Cardiac septum (tissue), 1 donor: ENCODE results near the gene CATSPER3. TPM values are rescaled to one million over a fixed set of nuclear protein-coding genes. Genes with fewer than 3 reads are reported as not detected.
"Not testable (repeated sequence)": the region's sequence is repeated elsewhere in the genome, so short reads cannot be mapped to it uniquely, and the experiment has no call there.

Experiments used
- DNase-seq: peaks from one replicate; pipeline ENCODE4 v3.0.0-alpha.2; 2020; ENCODE audit warnings: low spot score
- intact Hi-C: fragments of 100-400 bp; cut with DNase I; formaldehyde crosslinking; loops from one replicate; pipeline ENCODE4 v1.14.0; 2022
- total RNA-seq: library from RNA; stranded (reverse); fragmentation: NEBNext Ultra II Directional; extraction: Animal tissue kit (Norgen Biotek cat#: 25700); gene quantifications from one replicate; pipeline ENCODE4 v1.2.1, GENCODE V29; 2021
- donor health status: DM: no; HTN: no; CAD: no.

The CATSPER3 gene
- total RNA-seq, 1 donor from 2014 or later: 0.54 TPM

DNA sequence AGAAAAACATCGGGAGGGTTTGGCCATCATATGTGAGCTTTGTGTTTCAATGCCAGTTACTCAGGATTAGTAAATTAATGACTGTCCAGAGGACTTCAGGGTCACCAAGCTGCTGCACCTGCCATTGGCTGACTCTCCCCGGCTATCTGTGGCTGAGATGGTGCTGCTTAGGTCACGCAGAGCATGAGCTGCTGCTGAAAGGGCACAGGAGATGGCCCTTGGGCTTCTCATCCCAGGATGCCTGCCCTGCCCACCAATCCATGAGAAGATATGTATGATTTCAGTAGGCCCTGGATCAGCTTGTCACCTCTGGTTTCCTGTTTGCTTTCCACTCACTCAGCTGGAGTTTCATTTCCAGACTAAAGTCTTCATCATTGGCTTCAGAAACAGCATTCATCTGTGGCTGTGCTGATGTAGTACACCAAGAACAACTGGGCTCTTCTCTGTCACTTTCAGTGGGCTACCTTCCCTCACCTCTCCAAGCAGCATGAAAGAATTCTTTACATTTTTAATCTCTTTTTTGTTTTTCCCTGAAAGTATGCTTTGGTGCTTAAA lies 2.4 kb upstream of the CATSPER3 start:
- no peak for DNase-seq
- intact Hi-C loops: no loop called here

- intact Hi-C loops: no loop called here
Measured at GRCh38 chr5:134968055-134968454, 348 bp downstream of the CATSPER3 start.

GRCh38 chr5:134969166-134969565 lies 1.5 kb downstream of the CATSPER3 start:
- no peak for DNase-seq
- intact Hi-C loops: no loop called here

More at GRCh38 chr5:134968055-134968454, 348 bp downstream of the CATSPER3 start:
- no peak for DNase-seq

DNA sequence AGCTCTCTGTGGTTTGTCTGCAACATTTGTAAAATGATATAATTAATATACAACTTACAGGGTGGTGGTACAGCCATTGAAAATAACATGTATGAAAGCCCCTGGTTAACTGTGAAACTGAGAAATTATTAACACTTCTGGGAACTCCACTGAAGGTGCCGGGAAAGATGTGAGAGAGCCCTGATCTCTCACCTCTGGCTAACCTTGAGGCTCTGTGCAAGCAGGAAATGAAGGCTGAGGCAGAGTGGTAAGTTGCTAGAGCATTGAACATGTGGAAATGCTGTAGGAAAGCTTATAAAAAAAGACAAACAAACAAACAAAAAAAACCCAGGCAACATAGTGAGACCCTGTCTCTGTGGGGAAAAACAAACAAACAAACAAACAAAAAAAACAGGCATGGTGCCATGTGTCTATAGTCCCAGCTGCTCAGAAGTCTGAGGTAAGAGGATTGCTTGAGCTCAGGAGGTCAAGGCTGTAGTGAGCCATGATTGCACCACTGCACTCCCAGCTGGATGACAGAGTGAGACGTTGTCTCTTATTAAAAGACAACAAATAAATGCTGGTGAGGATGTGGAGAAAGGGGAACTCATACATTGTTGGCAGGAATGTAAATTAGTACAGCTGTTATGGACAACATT lies 7.5 kb downstream of the CATSPER3 start:
- DNase-seq: no peak
- intact Hi-C loops: no loop called here

- intact Hi-C loops: no loop called here
- DNase-seq: no peak
Measured at GRCh38 chr5:134975843-134976242, 8.1 kb downstream of the CATSPER3 start.

GRCh38 chr5:134976841-134977240 lies 9.1 kb downstream of the CATSPER3 start:
- no peak for DNase-seq
- intact Hi-C loops: no loop called here

- intact Hi-C loops: no loop called here
- no peak for DNase-seq
Measured at GRCh38 chr5:134979416-134979815, 11.7 kb downstream of the CATSPER3 start.

- intact Hi-C loops: no loop called here
Measured at GRCh38 chr5:134982230-134982629, 14.5 kb downstream of the CATSPER3 start.

GRCh38 chr5:134989266-134989830 lies 21.6 kb downstream of the CATSPER3 start:
- no peak for DNase-seq
- intact Hi-C loops: no loop called here

More at GRCh38 chr5:134982230-134982629, 14.5 kb downstream of the CATSPER3 start:
- no peak for DNase-seq

DNA sequence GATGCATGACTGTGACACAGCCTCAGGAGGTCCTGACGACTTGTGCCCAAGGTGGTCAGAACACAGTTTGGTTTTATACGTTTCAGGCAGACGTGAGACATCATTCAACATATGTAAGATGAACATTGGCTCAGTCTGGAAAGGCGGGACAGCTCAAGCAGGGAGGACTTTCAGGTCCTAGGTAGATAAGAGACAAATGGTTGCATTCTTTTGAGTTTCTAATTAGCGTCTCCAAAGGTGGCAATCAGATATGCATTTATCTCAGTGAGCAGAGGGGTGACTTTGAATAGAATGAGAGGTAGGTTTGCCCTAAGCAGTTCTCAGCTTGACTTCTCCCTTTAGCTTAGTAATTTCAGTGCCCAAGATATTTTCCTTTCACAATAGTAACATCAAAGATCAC lies 22.5 kb downstream of the CATSPER3 start:
- DNase-seq, intact Hi-C loops: not testable (repeated sequence)

GRCh38 chr5:134992148-134992547 lies 24.4 kb downstream of the CATSPER3 start:
- no peak for DNase-seq
- intact Hi-C loops: no loop called here

GRCh38 chr5:134993161-134993560 lies 25.5 kb downstream of the CATSPER3 start:
- intact Hi-C loops: no loop called here

GRCh38 chr5:134994560-134995156 lies 27.0 kb downstream of the CATSPER3 start:
- intact Hi-C loops: no loop called here
- DNase-seq: no peak

More at GRCh38 chr5:134993161-134993560, 25.5 kb downstream of the CATSPER3 start:
- DNase-seq: no peak

DNA sequence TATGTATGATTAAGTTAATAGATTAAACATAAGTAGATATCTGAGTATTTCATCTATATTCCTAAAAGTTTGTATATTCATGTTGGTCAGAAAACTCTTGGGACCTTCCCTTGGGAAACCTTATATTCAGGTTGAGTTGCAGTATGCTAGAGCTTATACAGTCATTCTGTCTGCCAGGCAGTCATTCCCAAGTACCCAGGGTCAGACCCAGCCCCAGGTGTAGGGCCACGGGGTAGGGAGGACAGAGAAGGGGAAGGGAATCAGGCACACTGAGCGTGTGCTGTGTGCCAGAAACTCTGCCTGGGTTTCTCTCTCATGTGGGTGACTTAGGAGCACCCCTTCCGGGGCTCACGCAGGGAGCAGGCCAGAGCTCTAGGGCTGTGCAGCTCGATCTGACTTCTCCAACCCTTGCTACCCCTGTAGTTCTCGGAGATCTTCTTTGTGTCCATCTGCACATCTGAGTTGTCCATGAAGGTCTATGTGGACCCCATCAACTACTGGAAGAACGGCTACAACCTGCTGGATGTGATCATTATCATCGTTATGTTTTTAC lies 28.2 kb downstream of the CATSPER3 start:
- DNase-seq: no peak
- intact Hi-C loops: no loop called here

GRCh38 chr5:134997015-134997414 lies 29.3 kb downstream of the CATSPER3 start:
- intact Hi-C loops: no loop called here
- no peak for DNase-seq

DNA sequence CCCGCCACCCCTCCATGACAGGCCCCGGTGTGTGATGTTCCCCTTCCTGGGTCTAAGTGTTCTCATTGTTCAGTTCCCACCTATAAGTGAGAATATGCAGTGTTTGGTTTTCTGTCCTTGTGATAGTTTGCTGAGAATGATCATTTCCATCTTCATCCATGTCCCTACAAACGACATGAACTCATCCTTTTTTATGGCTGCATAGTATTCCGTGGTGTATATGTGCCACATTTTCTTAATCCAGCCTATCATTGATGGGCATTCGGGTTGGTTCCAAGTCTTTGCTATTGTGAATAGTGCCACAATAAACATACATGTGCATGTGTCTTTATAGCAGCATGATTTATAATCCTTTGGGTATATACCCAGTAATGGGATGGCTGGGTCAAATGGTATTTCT lies 30.4 kb downstream of the CATSPER3 start:
- DNase-seq, intact Hi-C loops: not testable (repeated sequence)

DNA sequence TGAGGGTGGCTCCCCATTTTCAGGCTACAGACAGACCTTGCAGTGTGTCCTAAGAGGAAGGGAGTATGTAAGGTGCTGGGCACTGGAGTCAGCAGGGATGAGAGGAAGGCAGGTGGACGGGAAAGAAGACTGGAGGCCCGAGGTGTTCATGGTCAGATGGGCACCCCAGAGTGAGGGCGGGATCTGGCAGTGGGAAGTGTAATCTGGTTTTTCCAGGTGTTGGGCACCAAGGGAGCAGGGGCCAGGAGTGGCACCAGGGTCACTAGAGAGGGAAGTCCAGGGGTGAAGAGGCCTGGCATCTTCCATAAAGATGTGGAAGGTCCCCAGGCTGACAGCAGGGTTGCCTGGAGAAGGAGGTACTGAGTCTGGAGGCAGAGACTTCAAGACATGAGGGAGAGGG lies 36.7 kb downstream of the CATSPER3 start:
- intact Hi-C loops: no loop called here
- DNase-seq: no peak

DNA sequence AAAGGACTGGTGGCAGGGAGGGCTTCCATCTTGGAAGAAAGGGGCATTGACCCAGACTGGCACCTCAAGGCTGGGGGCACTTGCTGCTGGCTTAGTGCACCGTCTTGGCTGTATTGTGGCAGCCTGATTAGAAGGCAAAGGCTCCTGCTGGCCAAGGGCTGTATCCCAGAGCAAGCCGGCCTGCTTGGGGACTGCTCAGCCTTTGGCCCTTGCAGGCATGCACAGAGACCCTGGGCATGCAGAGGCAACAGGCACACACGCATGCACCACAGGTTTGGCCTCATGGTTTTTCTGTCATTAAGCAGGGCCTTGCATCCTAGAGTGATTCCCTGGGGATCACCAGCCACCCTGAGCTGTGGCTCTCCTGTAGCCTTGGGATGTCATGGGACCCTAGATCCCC lies 37.4 kb downstream of the CATSPER3 start:
- DNase-seq: peak; percentile 56
- intact Hi-C loops: no loop called here

- peak; percentile 64 for DNase-seq
- intact Hi-C loops: no loop called here
Measured at GRCh38 chr5:135007305-135007704, 39.6 kb downstream of the CATSPER3 start.

DNA sequence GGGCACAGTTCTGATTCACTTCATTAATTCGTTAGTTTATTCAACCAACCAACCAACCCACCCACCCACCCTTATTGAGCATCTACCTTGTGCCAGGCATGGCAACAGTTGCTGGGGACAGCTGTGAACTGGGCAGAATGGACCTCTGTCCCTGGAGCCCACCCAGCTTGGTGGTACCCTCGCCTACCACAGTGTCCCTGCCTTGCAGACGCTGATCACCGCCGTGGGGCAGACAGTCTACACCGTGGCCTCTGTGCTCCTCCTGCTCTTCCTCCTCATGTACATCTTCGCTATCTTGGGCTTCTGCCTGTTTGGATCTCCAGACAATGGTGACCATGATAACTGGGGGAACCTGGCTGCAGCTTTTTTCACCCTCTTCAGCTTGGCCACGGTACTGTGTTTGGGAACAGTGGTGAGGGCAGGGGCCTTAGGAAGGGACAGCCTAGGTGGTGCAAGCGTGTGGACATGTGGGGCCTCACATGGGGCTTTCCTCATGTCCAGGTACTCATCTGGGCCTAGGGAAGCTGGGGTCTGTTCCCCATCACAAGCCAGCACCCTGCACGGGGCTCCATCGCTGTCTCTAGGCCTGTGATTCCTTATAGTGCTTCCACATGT lies 40.1 kb downstream of the CATSPER3 start:
- peak; percentile 72 for DNase-seq
- intact Hi-C loops: no loop called here
